Muscle layer of duodenum (tissue), 2 donors: ENCODE data around the gene RNF113B.

Experiments
- H3K27ac ChIP-seq: one replicate; pipeline ENCODE4 v1.7.0; 2013; ENCODE audit warnings: mild to moderate bottlenecking, low read length
- H3K27me3 ChIP-seq: one replicate; pipeline ENCODE4 v1.7.0; 2013; ENCODE audit warnings: low read depth, mild to moderate bottlenecking, control low read depth, low read length
- H3K36me3 ChIP-seq, 2 donors: one replicate each; pipeline ENCODE4 v1.7.0; 2013; ENCODE audit warnings: low read length in 2 of 2, control low read depth in 1 of 2, mild to moderate bottlenecking in 1 of 2; ENCODE audit not compliant: insufficient read depth in 2 of 2, control insufficient read depth in 1 of 2
- H3K4me1 ChIP-seq, 2 donors: one replicate each; pipeline ENCODE4 v1.7.0; 2013; ENCODE audit warnings: low read length in 2 of 2, mild to moderate bottlenecking in 2 of 2, control low read depth in 1 of 2, moderate library complexity in 1 of 2; ENCODE audit not compliant: insufficient read depth in 2 of 2, control insufficient read depth in 1 of 2
- H3K4me3 ChIP-seq, 2 donors: one replicate each; pipeline ENCODE4 v1.7.0; 2013; ENCODE audit warnings: low read length in 2 of 2, low read depth in 1 of 2, mild to moderate bottlenecking in 1 of 2
- H3K9me3 ChIP-seq, 2 donors: one replicate each; pipeline ENCODE4 v1.7.0; 2013; ENCODE audit warnings: low read length in 2 of 2, control low read depth in 1 of 2, mild to moderate bottlenecking in 1 of 2; ENCODE audit not compliant: control insufficient read depth in 1 of 2
- donor health status: healthy.

RNF113B gene

GRCh38 chr13:98150832-98151479 is 26.1 kb downstream of the RNF113B start:
- H3K4me3 ChIP-seq = no peak overlapping the region
- H3K27ac ChIP-seq = no peak overlapping the region
- H3K27me3 ChIP-seq = no peaks in the 10 kb centered on the region
- H3K4me1 ChIP-seq = no peaks in the 10 kb centered on the region
- H3K9me3 ChIP-seq = no peaks in the 10 kb centered on the region
- no peaks in the 10 kb centered on the region for H3K36me3 ChIP-seq

- no peaks in the 10 kb centered on the region for H3K9me3 ChIP-seq
- H3K4me3 ChIP-seq = no peak overlapping the region
- peaks cover 8 to 12% of the 10 kb centered on the region in 2 donors for H3K4me1 ChIP-seq
- H3K27ac ChIP-seq = no peak overlapping the region
- H3K36me3 ChIP-seq = no peaks in the 10 kb centered on the region
- no peaks in the 10 kb centered on the region for H3K27me3 ChIP-seq
Measured at GRCh38 chr13:98147521-98147920, 29.5 kb downstream of the RNF113B start.

- H3K4me1 ChIP-seq = peaks cover 8 to 12% of the 10 kb centered on the region in 2 donors
- H3K4me3 ChIP-seq = peak overlapping the region; percentile 65 to 76
- H3K9me3 ChIP-seq = no peaks in the 10 kb centered on the region
- H3K27me3 ChIP-seq = no peaks in the 10 kb centered on the region
- H3K36me3 ChIP-seq = no peaks in the 10 kb centered on the region
- H3K27ac ChIP-seq = no peak overlapping the region
Measured at GRCh38 chr13:98144801-98145350, 32.2 kb downstream of the RNF113B start.

- H3K27me3 ChIP-seq = no peaks in the 10 kb centered on the region
- H3K27ac ChIP-seq = no peak overlapping the region
- H3K4me3 ChIP-seq = peak overlapping the region; percentile 65 to 76
- peaks cover 8 to 12% of the 10 kb centered on the region in 2 donors for H3K4me1 ChIP-seq
- H3K36me3 ChIP-seq = no peaks in the 10 kb centered on the region
- H3K9me3 ChIP-seq = no peaks in the 10 kb centered on the region
Measured at GRCh38 chr13:98144027-98144741, 32.9 kb downstream of the RNF113B start.

DNA sequence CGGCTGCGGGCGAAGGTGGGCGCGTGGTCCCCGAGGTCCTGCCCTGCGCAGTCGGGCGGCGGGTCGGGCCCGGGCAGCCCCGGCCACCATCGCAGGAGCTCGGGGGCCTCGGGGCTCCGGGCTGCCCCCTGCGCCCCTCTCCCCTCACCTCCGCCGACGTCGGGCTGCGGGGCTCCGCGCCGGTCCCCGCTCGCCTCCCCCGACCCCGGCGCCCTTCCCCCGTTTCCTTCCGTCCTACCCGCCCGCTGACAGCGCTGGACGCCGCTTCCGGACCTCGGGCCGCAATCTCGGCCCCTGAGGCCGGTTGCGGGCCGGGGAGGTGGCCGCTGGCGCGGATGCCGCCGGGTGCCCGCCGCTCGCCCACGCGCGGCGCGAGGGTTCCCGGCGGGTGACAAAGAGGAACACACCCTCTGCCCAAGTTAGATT is 33.5 kb downstream of the RNF113B start:
- Histone ChIP-seq H3K9me3 (no peaks in the 10 kb centered on the region), H3K27ac (no peak overlapping the region), H3K27me3 (no peaks in the 10 kb centered on the region), H3K4me1 (peaks cover 8 to 12% of the 10 kb centered on the region in 2 donors), H3K36me3 (no peaks in the 10 kb centered on the region), H3K4me3 (peak overlapping the region; percentile 65 to 76)

DNA sequence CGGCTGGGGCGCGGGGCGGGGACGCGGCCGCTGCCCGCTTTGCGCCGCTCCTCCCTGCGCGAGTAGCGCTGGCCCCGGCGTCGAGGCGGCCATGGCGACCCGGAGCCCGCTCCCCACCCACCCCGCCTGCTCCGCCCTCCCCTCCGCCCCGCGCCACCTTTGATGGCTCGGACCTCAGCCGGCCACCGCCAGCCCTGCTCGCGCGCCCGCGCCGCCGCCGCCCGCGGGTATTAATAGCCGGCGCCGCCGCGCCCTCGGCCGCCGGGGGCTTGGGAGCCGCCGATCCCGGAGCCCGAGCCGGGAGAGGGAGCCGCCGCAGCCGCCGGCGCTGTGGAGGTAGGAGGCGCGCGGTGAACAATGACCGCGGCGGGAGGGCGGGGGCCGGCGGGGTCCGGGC is 33.9 kb downstream of the RNF113B start:
- H3K36me3 ChIP-seq = no peaks in the 10 kb centered on the region
- no peaks in the 10 kb centered on the region for H3K27me3 ChIP-seq
- H3K4me3 ChIP-seq = peak overlapping the region in 1 of 2 donors; percentile 65
- H3K27ac ChIP-seq = no peak overlapping the region
- no peaks in the 10 kb centered on the region for H3K9me3 ChIP-seq
- H3K4me1 ChIP-seq = peaks cover 8 to 12% of the 10 kb centered on the region in 2 donors

DNA sequence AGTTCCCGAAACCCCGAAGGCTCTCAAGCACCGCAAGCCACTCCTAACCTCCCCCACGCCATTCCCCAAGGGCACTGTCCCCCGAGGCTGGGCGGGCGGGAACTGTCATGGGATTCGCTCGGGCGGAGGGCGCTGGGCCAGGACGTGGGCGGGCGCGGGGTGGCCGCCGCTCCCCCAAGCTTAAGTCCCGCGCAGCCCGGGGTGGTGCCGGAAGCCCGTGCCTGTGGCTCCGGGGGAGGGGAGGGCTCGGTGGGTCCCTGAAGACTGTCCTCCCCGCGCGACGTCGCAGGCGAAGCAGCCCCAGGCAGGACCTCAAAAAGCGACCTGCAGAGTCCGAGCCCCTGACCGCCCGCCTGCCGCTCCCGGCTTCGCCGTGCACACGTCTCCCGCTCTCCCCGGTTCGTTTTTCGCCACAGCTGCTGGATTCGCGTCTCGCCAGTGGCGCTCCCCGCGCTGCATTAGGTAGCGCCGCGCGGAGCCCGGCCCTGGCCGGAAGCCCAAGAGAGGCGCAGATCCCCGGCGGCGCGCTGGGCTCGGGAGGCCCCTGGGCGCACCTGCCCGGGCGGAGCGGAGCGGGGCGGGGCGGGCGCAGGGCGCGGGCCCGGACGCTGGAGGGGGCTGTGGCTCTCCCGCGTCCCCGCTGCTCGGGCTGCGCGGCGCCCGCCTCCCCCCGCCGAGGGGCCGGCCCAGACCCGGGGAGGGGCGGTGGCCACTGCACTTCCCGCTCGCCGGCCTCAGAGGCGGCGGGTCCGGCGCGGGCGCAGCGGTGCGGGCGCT is 34.5 kb downstream of the RNF113B start, which contains the start of gene FARP1:
TSS of gene FARP1 (plus strand) at position 715 of the 777 bp plus-strand sequence. CDS start 70,149 bp downstream, outside the sequence.
- Histone ChIP-seq H3K36me3 (no peaks in the 10 kb centered on the region), H3K27me3 (no peaks in the 10 kb centered on the region), H3K27ac (no peak within 1 kb of the TSS), H3K4me3 (peak within 1 kb of the TSS; percentile 76 to 77), H3K9me3 (no peaks in the 10 kb centered on the region), H3K4me1 (peaks cover 8 to 12% of the 10 kb centered on the region in 2 donors)

DNA sequence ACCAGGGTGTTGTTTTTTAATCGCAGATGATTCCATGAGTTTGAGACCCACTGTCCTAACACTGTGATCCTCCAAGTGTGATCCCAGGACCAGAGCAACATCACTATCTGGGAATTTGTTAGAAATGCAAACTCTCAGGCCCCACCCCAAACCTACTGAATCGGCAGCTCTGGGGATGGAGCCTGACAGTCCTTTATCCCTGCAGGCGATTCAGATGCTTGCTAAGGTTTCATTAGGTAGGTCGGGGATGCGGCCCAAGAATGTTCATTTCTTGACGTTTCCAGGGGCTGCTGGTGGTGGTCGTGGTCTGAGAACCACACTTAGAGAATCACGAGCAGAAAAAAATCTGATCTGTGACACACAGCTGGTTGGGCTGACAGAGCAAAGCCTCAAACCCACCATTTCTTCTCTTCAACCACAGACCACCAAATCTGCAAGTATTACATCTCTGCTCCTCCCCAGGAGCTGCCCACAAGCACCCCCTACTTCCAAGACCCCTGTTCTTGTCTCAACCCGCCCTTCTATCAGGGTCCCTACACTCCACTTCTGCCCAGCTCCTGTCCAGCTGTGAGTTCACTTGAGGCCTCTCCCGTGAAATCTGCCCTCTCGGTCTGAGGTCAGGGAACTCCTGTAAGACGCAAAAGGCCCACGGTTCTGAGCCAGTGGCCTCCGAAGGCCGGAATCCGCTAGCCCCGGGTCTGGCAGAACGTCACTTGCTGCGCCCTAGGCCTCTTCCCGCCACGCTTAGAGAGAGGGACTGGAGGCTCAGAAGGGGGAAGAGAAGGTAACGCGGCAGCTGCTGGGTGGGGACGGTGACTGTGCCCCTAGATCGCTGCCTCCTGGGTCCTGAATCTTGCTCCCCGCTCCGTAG is 35.3 kb downstream of the RNF113B start:
- Histone ChIP-seq H3K4me1 (peaks cover 8 to 12% of the 10 kb centered on the region in 2 donors), H3K27ac (no peak overlapping the region), H3K27me3 (no peaks in the 10 kb centered on the region), H3K9me3 (no peaks in the 10 kb centered on the region), H3K4me3 (peak overlapping the region; percentile 42 to 77), H3K36me3 (no peaks in the 10 kb centered on the region)

GRCh38 chr13:98141091-98141490 is 36.0 kb downstream of the RNF113B start:
- Histone ChIP-seq H3K9me3 (no peaks in the 10 kb centered on the region), H3K27ac (no peak overlapping the region), H3K36me3 (no peaks in the 10 kb centered on the region), H3K27me3 (no peaks in the 10 kb centered on the region), H3K4me1 (peaks cover 8 to 12% of the 10 kb centered on the region in 2 donors), H3K4me3 (no peak overlapping the region)

- H3K36me3 ChIP-seq = no peaks in the 10 kb centered on the region
- H3K27me3 ChIP-seq = no peaks in the 10 kb centered on the region
- no peak overlapping the region for H3K4me3 ChIP-seq
- H3K4me1 ChIP-seq = no peaks in the 10 kb centered on the region
- no peaks in the 10 kb centered on the region for H3K9me3 ChIP-seq
- H3K27ac ChIP-seq = no peak overlapping the region
Measured at GRCh38 chr13:98134901-98135300, 42.2 kb downstream of the RNF113B start.
